Astrocyte (in vitro differentiated cells and primary cell): ENCODE measurements around the gene NUMB.

Experiments used
- CTCF ChIP-seq: IDR thresholded peaks from 2 replicates; pipeline ENCODE4 v1.5.1; 2011; ENCODE audit warnings: low read depth, mild to moderate bottlenecking, inconsistent platforms, low read length, moderate library complexity; ENCODE audit not compliant: insufficient read depth
- EZH2 ChIP-seq: IDR thresholded peaks from 2 replicates; pipeline ENCODE4 v1.6.1; 2012; ENCODE audit warnings: mild to moderate bottlenecking, low read length, inconsistent platforms; ENCODE audit not compliant: insufficient read depth

DNA sequence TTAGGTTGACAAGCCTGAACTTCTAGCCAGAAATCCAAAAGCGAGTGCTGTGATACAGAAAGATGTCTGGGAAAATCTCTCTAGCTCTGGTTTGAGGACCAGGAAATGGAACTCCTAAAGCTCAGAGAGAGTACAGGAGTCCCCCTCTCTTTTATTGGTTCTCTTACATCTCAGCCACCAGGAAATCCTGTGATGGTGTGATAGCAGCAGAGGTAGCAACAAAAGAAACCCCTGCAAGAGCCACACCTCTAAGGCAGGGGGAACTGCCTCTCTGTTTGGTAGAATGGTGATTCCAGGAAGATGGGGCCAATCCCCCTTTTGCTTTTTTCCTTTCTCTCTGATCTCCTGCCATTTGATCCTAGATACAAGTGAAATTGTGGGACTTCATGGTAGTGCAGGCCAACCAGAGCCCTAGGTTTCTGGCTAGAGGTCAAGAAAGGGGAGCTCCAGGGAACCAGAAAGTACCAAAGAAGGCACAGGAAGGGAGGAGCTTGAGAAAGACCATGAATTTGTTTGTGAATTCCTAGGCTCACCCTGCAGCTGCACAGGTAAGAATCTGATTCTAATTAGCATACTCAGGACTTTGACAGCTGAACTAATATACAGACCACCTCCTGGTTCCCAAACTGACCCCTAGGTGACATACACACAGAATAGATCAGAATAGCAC, 132.6 kb downstream of the NUMB start:
- no peak for TF ChIP-seq CTCF
- TF ChIP-seq EZH2, result no peak
